ENCODE data around the gene ETV3L. TPM values are rescaled to one million over a fixed set of nuclear protein-coding genes. Genes with fewer than 3 reads are reported as not detected.

ETV3L gene
- total RNA-seq, 1 donor from 2014 or later: not detected

- intact Hi-C loops (cut with micrococcal nuclease): loop anchor here (2.0 to 10.0 kb wide), 5 partner anchors 27 to 1941 kb away; partner anchors contain the start of genes AIM2, MEF2D and SH2D2A
Measured at GRCh38 chr1:157133426-157133825, 33.8 kb upstream of the ETV3L start.

- intact Hi-C loops (cut with micrococcal nuclease): loop anchor here (2.0 to 10.0 kb wide), 5 partner anchors 26 to 1942 kb away; partner anchors contain the start of genes AIM2, MEF2D and SH2D2A
Measured at GRCh38 chr1:157132616-157133167, 33.1 kb upstream of the ETV3L start.

- intact Hi-C loops (cut with micrococcal nuclease): loop anchor here (2.0 to 10.0 kb wide), 5 partner anchors 25 to 1943 kb away; partner anchors contain the start of genes AIM2, MEF2D and SH2D2A
Measured at GRCh38 chr1:157132111-157132510, 32.5 kb upstream of the ETV3L start.

GRCh38 chr1:157131281-157131680, 31.7 kb upstream of the ETV3L start:
- intact Hi-C loops (cut with micrococcal nuclease): loop anchor here (10.0 kb wide), 4 partner anchors 316 to 1944 kb away; partner anchors contain the start of genes AIM2, MEF2D and SH2D2A

DNA sequence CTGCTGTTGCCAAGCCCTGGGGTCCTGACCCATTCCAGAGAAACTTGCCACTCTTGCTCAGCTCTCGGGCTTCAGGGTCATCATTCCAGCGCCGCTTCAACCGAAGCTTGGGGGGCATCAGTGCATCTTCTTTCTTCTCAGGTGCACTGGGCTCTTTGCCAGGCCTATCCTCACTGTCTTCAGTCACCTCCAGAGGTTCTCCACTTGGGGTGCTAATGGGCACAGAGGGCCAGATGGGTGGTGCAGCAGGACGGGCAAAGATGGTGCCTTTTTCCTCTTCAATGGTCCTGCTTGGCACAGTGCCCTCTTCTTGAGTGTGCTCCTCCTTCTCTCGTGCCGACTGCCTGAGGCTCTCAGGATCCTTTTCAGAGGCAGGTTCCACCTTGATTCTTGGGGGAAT, 25.2 kb upstream of the ETV3L start:
- intact Hi-C loops (cut with micrococcal nuclease): no loop called here

DNA sequence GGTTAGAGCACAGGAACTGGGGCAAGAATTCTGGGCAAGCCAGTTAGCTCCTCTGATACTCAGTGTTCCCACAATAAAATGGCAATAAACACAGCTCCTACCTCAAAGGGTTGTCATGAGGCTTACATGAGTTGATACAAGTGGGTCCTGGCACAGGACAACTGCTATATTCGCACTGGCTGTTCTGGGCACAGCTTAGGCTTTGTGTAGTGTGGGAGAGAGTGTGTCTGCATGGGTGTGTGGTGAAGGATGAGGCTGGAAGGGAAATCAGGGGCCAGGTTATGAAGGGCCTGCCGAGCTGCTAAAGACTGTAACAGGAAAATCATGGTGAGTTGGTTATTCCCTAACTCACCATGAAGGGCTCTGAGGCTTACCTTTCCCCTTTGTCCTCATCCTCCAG, 19.8 kb upstream of the ETV3L start:
- intact Hi-C loops (cut with micrococcal nuclease): no loop called here

DNA sequence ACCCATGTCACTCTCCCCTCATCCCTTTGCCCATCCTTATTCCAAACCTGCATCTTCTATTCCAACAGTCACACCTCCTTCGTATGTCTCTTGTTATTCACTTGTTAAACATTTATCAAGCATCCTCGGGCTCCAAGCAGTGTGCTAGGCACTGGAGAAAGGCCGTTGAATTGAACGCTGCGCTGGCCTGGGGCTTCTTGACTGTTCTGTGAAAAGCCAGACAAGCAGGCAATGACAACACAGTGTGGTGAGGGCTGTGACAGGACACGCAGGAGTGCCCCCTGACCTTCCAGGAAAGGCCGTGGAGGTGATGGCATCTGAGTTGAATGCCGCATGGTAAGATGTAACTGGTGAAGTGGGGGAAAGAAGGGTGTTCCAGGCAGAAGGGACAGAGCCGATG, 19.4 kb upstream of the ETV3L start:
- intact Hi-C loops (cut with micrococcal nuclease): no loop called here

DNA sequence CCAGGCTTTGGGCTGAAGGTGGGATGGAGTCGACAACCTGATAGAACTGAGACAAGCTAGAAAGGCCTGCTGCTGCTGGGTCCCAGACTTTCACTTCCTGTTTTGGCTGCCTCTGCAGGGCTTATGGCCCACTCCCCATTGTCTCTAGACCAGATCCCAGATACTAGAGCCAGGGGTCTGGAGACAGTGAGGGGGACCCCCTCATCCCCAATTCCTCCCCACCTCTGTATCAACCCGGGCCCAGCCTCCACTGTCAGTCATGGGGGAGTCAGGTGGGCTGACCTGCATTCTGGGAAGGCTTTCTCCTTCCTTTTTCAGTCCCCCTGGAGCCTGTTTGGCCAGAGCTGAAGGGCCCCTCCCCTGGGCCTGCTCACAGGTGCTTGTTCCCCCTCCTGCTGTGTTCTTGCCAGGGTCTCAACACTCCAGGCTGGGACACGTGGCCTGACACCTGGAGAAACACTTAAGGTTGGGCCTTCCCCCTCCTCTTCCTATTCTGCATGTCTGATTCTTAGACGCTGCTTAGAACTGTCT, 18.0 kb upstream of the ETV3L start:
- intact Hi-C loops (cut with micrococcal nuclease): no loop called here

- intact Hi-C loops (cut with micrococcal nuclease): no loop called here
Measured at GRCh38 chr1:157116737-157117103, 17.1 kb upstream of the ETV3L start.

GRCh38 chr1:157115851-157116736, 16.5 kb upstream of the ETV3L start:
- intact Hi-C loops (cut with micrococcal nuclease): no loop called here

GRCh38 chr1:157115429-157115838, 15.8 kb upstream of the ETV3L start:
- intact Hi-C loops (cut with micrococcal nuclease): no loop called here

DNA sequence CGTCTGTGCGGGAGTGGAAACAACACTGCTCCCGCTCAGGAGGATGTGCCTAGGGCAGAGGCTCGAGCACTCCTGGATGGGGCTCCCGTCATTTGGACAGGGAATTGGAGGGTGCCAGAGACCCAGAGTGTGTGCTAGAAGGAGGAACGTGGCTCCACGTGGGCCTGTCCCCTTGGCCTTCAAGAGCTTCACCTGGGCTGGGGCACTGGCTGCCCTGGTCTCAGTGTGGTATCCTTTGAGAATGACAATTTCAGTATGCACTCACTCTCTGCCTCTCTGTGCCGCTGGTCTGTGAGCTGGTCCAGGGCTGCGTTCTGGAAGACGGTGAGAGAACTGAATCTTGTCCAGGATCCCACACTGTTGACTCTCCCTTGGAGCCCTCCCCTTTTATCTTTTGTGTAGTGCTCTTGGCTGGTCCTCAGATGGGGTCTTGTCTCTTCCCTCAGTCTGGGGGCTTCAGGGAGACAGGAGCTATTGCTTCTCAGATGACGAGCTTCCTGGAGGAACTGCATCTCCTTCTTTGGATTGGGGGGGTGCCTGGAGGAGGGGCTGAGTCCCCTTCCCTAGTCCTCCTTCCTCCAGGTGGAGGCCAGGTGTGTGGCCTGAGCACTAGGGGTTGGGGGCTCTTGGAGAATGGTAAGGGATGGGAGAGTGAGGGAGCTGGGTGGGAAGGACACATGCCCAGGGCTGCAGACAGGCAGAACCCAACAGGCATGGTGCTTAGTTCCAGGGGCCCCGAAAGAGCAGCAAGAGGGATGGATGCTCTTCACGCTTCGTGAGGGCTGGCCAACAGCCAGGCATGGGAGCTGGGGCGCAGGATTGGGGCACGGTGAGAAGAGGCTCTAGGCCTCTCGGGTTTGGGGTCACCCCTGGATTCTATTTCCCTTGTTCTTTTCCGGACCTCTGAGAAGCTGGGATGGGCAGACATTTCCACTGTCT, 14.8 kb upstream of the ETV3L start:
- intact Hi-C loops (cut with micrococcal nuclease): no loop called here

GRCh38 chr1:157113631-157114030, 14.0 kb upstream of the ETV3L start:
- intact Hi-C loops (cut with micrococcal nuclease): no loop called here

DNA sequence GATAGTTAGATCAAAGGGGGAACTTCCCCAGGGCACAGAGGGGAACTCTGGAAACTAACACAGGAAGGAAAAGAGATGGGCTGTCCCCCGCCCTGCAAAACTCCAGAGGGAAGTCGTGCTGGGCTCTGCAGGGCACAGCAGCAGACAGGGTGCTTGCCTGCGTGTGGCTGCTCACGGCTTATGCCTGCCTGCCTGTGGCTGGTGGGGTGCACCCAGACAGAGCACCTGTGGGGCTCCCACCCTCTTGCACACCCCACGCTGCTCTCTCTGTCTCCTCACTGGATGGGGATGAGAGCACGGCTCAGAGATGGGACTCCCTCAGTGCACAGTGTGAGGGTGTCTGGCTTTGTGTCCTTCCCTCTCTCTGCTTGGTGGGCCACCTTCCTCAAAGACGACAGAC, 13.5 kb upstream of the ETV3L start:
- intact Hi-C loops (cut with micrococcal nuclease): no loop called here

GRCh38 chr1:157112186-157112867, 12.7 kb upstream of the ETV3L start:
- intact Hi-C loops (cut with micrococcal nuclease): no loop called here

- intact Hi-C loops (cut with micrococcal nuclease): no loop called here
Measured at GRCh38 chr1:157111396-157112165, 12.0 kb upstream of the ETV3L start.

DNA sequence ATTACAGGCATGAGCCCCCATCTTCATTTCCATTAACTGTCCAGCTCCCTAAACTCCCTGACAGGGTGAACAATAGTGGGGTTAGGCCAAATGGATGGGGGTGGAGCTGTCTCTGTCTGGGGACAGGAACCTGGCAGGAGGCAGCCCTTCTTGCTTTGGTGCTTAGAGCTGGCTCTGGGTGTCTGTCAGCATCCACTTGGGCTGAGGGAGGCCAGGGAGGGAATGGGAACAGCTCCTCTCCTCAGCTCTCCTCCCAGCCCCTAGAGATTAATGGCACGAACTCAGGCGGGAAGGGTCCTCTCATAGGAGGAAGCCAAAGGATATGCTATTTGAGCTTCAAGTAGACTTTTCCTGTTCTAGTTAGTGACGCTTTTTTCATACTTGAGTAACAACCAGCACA, 11.1 kb upstream of the ETV3L start:
- intact Hi-C loops (cut with micrococcal nuclease): no loop called here

GRCh38 chr1:157110003-157110402, 10.4 kb upstream of the ETV3L start:
- intact Hi-C loops (cut with micrococcal nuclease): no loop called here

DNA sequence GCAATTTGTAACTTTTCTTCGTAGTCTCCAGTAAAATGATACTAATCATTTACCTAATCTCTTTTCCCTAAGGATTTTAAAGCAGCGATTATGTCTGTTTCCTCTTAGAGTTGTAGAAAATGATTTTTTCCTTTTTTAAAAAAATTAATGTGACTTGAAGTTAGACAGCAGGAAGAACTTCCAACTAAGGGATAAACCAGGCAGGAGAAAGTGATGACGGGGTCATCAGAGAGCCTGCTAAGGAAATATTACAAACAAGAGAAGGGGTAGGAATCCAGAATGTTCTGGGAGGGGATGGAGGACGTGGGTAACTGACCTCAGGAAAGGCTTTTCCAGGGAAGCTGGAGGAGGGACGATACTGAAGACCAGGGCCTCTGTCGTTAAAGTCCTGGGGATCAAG, 8.8 kb upstream of the ETV3L start:
- intact Hi-C loops (cut with micrococcal nuclease): no loop called here

DNA sequence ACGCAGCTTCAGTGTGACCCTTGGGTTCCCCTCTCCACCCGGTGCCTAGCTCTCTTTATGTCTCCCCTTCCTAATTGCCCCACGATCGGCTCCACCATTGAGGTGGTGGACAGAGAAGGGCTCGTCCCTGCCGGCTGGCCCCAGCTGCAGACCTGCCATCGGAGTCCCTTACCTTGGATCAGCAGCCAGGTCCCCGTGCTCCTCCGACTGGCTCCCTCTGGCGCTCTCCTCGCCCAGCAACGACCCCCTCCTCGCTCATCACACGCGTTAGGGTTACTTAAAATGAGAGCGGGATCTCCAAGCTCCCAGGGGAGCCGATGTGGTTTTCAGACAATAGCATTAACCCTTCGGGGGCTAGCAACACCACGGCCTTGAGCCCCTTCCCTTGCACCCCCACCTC, 8.1 kb upstream of the ETV3L start:
- intact Hi-C loops (cut with micrococcal nuclease): loop anchor here (2.0 kb wide), 1 partner anchor 25 kb away; no protein-coding TSS in a partner anchor
